Measurements from ENCODE around the gene TNN.
"Not testable (repeated sequence)": the region's sequence is repeated elsewhere in the genome, so short reads cannot be mapped to it uniquely, and the experiment has no call there.

TNN gene

GRCh38 chr1:175043824-175044223, 23.8 kb upstream of the TNN start:
- H3K36me3 ChIP-seq (ENCODE audit: control insufficient read depth in 1 of 2, insufficient read depth in 2 of 2, low read depth in 1 of 2, low read length in 2 of 2), result no peaks in the 10 kb centered on the region
- peaks cover 6 to 10% of the 10 kb centered on the region in 2 experiments for H3K27me3 ChIP-seq (ENCODE audit: control insufficient read depth in 1 of 2, insufficient read depth in 1 of 2, low read length in 2 of 2)
- 42% methylated on average over 15 of the region's 19 CpGs for WGBS
- peak overlapping the region in 1 of 2 experiments; percentile 48 for H3K18ac ChIP-seq (ENCODE audit: low read depth in 1 of 2, low read length in 2 of 2)
- H2BK15ac ChIP-seq (ENCODE audit: low read depth, poor library complexity, severe bottlenecking), result no peak overlapping the region
- H4K91ac ChIP-seq (ENCODE audit: low read length), result no peak overlapping the region
- H2BK120ac ChIP-seq (ENCODE audit: low read depth, low read length), result no peak overlapping the region
- no peak overlapping the region for H3K27ac ChIP-seq (ENCODE audit: low read length, poor library complexity, severe bottlenecking)
- H3K79me1 ChIP-seq (replicated peaks; ENCODE audit: low read length, poor library complexity, severe bottlenecking), result no peaks in the 10 kb centered on the region
- peak overlapping the region in 1 of 2 experiments; percentile 59 for H3K23ac ChIP-seq (ENCODE audit: low read length in 2 of 2)
- no peak overlapping the region for H3K9ac ChIP-seq (ENCODE audit: low read length)
- no peak overlapping the region for H4K8ac ChIP-seq (ENCODE audit: low read length)
- H2AFZ ChIP-seq (ENCODE audit: low read depth, low read length), result no peak overlapping the region
- H3K4me1 ChIP-seq (ENCODE audit: control insufficient read depth, insufficient read depth, low read depth, low read length), result peaks cover 4% of the 10 kb centered on the region
- no peak overlapping the region for H2AK5ac ChIP-seq (ENCODE audit: low read length, severe bottlenecking)
- H3K4me3 ChIP-seq (ENCODE audit: insufficient read depth in 1 of 2, low read depth in 1 of 2, low read length in 2 of 2), result no peak overlapping the region
- peak overlapping the region in 1 of 2 experiments; percentile 55 for H3K14ac ChIP-seq (ENCODE audit: low read length in 2 of 2)
- H2BK5ac ChIP-seq (ENCODE audit: low read depth, low read length, poor library complexity, severe bottlenecking), result peak overlapping the region; percentile 44
- no peak overlapping the region for H2BK12ac ChIP-seq (ENCODE audit: low read length in 2 of 2)
- no peak overlapping the region for H3K4me2 ChIP-seq (ENCODE audit: low read length, poor library complexity, severe bottlenecking)
- DNase-seq, result no peak
- no peak overlapping the region for H3K4ac ChIP-seq (ENCODE audit: low read depth in 1 of 2, low read length in 2 of 2)
- no peaks in the 10 kb centered on the region for H3K9me3 ChIP-seq (ENCODE audit: control insufficient read depth, low read length)

GRCh38 chr1:175044591-175044990, 23.0 kb upstream of the TNN start:
- not testable (repeated sequence) for H4K91ac ChIP-seq (ENCODE audit: low read length); H3K4me2 ChIP-seq (ENCODE audit: low read length, poor library complexity, severe bottlenecking); H3K27ac ChIP-seq (ENCODE audit: low read length, poor library complexity, severe bottlenecking); H3K14ac ChIP-seq (ENCODE audit: low read length in 2 of 2); H4K8ac ChIP-seq (ENCODE audit: low read length); H3K9me3 ChIP-seq (ENCODE audit: control insufficient read depth, low read length); H2BK5ac ChIP-seq (ENCODE audit: low read depth, low read length, poor library complexity, severe bottlenecking); H3K18ac ChIP-seq (ENCODE audit: low read depth in 1 of 2, low read length in 2 of 2); H2AK5ac ChIP-seq (ENCODE audit: low read length, severe bottlenecking); H3K36me3 ChIP-seq (ENCODE audit: control insufficient read depth in 1 of 2, insufficient read depth in 2 of 2, low read depth in 1 of 2, low read length in 2 of 2); H2BK120ac ChIP-seq (ENCODE audit: low read depth, low read length); H3K23ac ChIP-seq (ENCODE audit: low read length in 2 of 2); H3K9ac ChIP-seq (ENCODE audit: low read length); H2AFZ ChIP-seq (ENCODE audit: low read depth, low read length); H3K79me1 ChIP-seq (replicated peaks; ENCODE audit: low read length, poor library complexity, severe bottlenecking); DNase-seq; H2BK12ac ChIP-seq (ENCODE audit: low read length in 2 of 2); H3K4ac ChIP-seq (ENCODE audit: low read depth in 1 of 2, low read length in 2 of 2); H2BK15ac ChIP-seq (ENCODE audit: low read depth, poor library complexity, severe bottlenecking); H3K4me3 ChIP-seq (ENCODE audit: insufficient read depth in 1 of 2, low read depth in 1 of 2, low read length in 2 of 2); H3K4me1 ChIP-seq (ENCODE audit: control insufficient read depth, insufficient read depth, low read depth, low read length)
- 93% methylated on average over 18 of the region's 18 CpGs for WGBS
- peaks cover 5 to 14% of the 10 kb centered on the region in 2 experiments for H3K27me3 ChIP-seq (ENCODE audit: control insufficient read depth in 1 of 2, insufficient read depth in 1 of 2, low read length in 2 of 2)

- Histone ChIP-seq H3K23ac (ENCODE audit: low read length in 2 of 2) (no peak overlapping the region), H2BK5ac (ENCODE audit: low read depth, low read length, poor library complexity, severe bottlenecking) (no peak overlapping the region), H2AK5ac (ENCODE audit: low read length, severe bottlenecking) (no peak overlapping the region), H3K79me1 (replicated peaks; ENCODE audit: low read length, poor library complexity, severe bottlenecking) (no peaks in the 10 kb centered on the region), H3K4ac (ENCODE audit: low read depth in 1 of 2, low read length in 2 of 2) (no peak overlapping the region), H3K18ac (ENCODE audit: low read depth in 1 of 2, low read length in 2 of 2) (no peak overlapping the region), H2AFZ (ENCODE audit: low read depth, low read length) (no peak overlapping the region), H2BK15ac (ENCODE audit: low read depth, poor library complexity, severe bottlenecking) (no peak overlapping the region), H3K27ac (ENCODE audit: low read length, poor library complexity, severe bottlenecking) (no peak overlapping the region), H3K4me3 (ENCODE audit: insufficient read depth in 1 of 2, low read depth in 1 of 2, low read length in 2 of 2) (no peak overlapping the region), H2BK120ac (ENCODE audit: low read depth, low read length) (no peak overlapping the region), H3K4me1 (ENCODE audit: control insufficient read depth, insufficient read depth, low read depth, low read length) (peaks cover 4% of the 10 kb centered on the region), H3K14ac (ENCODE audit: low read length in 2 of 2) (no peak overlapping the region), H4K91ac (ENCODE audit: low read length) (no peak overlapping the region), H3K36me3 (ENCODE audit: control insufficient read depth in 1 of 2, insufficient read depth in 2 of 2, low read depth in 1 of 2, low read length in 2 of 2) (no peaks in the 10 kb centered on the region), H3K27me3 (ENCODE audit: control insufficient read depth in 1 of 2, insufficient read depth in 1 of 2, low read length in 2 of 2) (peaks cover under 1 to 14% of the 10 kb centered on the region in 2 experiments), H3K9me3 (ENCODE audit: control insufficient read depth, low read length) (no peaks in the 10 kb centered on the region), H3K9ac (ENCODE audit: low read length) (no peak overlapping the region), H3K4me2 (ENCODE audit: low read length, poor library complexity, severe bottlenecking) (no peak overlapping the region), H2BK12ac (ENCODE audit: low read length in 2 of 2) (no peak overlapping the region), H4K8ac (ENCODE audit: low read length) (no peak overlapping the region)
- DNase-seq, result no peak
- WGBS, result 90% methylated on average over 14 of the region's 19 CpGs
Measured at GRCh38 chr1:175045097-175045496, 22.5 kb upstream of the TNN start.

GRCh38 chr1:175045519-175045918, 22.1 kb upstream of the TNN start:
- Histone ChIP-seq H3K18ac (ENCODE audit: low read depth in 1 of 2, low read length in 2 of 2) (no peak overlapping the region), H2BK120ac (ENCODE audit: low read depth, low read length) (no peak overlapping the region), H3K4ac (ENCODE audit: low read depth in 1 of 2, low read length in 2 of 2) (no peak overlapping the region), H4K91ac (ENCODE audit: low read length) (no peak overlapping the region), H2AK5ac (ENCODE audit: low read length, severe bottlenecking) (no peak overlapping the region), H3K4me1 (ENCODE audit: control insufficient read depth, insufficient read depth, low read depth, low read length) (peaks cover 4% of the 10 kb centered on the region), H3K36me3 (ENCODE audit: control insufficient read depth in 1 of 2, insufficient read depth in 2 of 2, low read depth in 1 of 2, low read length in 2 of 2) (no peaks in the 10 kb centered on the region), H2BK12ac (ENCODE audit: low read length in 2 of 2) (no peak overlapping the region), H3K79me1 (replicated peaks; ENCODE audit: low read length, poor library complexity, severe bottlenecking) (no peaks in the 10 kb centered on the region), H2AFZ (ENCODE audit: low read depth, low read length) (no peak overlapping the region), H2BK5ac (ENCODE audit: low read depth, low read length, poor library complexity, severe bottlenecking) (no peak overlapping the region), H3K4me3 (ENCODE audit: insufficient read depth in 1 of 2, low read depth in 1 of 2, low read length in 2 of 2) (no peak overlapping the region), H3K27me3 (ENCODE audit: control insufficient read depth in 1 of 2, insufficient read depth in 1 of 2, low read length in 2 of 2) (peaks cover 0 to 14% of the 10 kb centered on the region in 2 experiments), H3K4me2 (ENCODE audit: low read length, poor library complexity, severe bottlenecking) (no peak overlapping the region), H3K9ac (ENCODE audit: low read length) (no peak overlapping the region), H2BK15ac (ENCODE audit: low read depth, poor library complexity, severe bottlenecking) (no peak overlapping the region), H3K14ac (ENCODE audit: low read length in 2 of 2) (no peak overlapping the region), H3K27ac (ENCODE audit: low read length, poor library complexity, severe bottlenecking) (no peak overlapping the region), H3K9me3 (ENCODE audit: control insufficient read depth, low read length) (no peaks in the 10 kb centered on the region), H3K23ac (ENCODE audit: low read length in 2 of 2) (no peak overlapping the region), H4K8ac (ENCODE audit: low read length) (no peak overlapping the region)
- WGBS, result 95% methylated on average over 18 of the region's 32 CpGs
- DNase-seq, result no peak
